ENCODE data around the gene CRELD2.

DNA sequence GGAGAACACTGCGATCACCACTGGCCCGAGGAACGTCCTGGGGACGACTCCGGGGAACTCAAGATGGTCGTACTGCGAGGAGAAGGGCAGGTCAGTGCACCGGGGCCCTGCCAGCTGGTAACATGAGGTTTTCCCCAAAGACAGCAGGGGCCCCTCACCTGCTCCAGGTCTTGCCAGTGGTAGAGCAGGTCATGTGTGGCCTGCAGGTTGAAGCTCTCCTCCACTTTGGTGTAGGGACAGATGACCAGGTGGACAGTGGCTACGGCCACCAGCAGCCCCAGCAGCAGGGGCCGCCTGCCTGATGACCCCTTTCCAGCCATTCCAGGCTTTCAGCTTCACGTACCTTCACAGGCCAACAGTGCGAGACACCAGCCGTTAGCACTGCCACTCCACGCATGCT lies 5.0 kb upstream of the CRELD2 start:
- TF ChIP-seq, protein P1, sequence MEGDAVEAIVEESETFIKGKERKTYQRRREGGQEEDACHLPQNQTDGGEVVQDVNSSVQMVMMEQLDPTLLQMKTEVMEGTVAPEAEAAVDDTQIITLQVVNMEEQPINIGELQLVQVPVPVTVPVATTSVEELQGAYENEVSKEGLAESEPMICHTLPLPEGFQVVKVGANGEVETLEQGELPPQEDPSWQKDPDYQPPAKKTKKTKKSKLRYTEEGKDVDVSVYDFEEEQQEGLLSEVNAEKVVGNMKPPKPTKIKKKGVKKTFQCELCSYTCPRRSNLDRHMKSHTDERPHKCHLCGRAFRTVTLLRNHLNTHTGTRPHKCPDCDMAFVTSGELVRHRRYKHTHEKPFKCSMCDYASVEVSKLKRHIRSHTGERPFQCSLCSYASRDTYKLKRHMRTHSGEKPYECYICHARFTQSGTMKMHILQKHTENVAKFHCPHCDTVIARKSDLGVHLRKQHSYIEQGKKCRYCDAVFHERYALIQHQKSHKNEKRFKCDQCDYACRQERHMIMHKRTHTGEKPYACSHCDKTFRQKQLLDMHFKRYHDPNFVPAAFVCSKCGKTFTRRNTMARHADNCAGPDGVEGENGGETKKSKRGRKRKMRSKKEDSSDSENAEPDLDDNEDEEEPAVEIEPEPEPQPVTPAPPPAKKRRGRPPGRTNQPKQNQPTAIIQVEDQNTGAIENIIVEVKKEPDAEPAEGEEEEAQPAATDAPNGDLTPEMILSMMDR (IDR thresholded peaks at IDR 0.05): no peak
- no peak for TF ChIP-seq POLR2A (IDR thresholded peaks at IDR 0.05)
